ENCODE data around the gene NPAS2. TPM values are rescaled to one million over a fixed set of nuclear protein-coding genes. Genes with fewer than 3 reads are reported as not detected.

The NPAS2 gene
- total RNA-seq, 1 experiment from 2014 or later, result 38.3 TPM

DNA sequence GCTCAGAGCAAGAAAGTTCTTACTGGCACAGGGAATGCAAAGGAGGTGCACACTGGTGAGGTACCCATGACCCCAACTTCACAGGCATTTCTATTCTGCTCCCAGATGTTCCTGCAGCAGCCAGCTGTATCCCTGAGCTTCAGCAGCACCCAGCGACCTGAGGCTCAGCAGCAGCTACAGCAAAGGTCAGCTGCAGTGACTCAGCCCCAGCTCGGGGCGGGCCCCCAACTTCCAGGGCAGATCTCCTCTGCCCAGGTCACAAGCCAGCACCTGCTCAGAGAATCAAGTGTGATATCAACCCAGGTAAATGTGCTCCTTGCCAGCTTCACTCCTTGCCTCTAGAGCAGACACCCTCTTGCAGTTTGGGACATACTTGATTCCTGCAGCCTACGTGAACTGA, 168.0 kb downstream of the NPAS2 start:
- H3K9me2 ChIP-seq (ENCODE audit: insufficient read depth), result no peaks in the 10 kb centered on the region
- POLR2A ChIA-PET (ENCODE audit: unreplicated experiment), result interaction anchor here (0.6 kb wide), 1 partner anchor 92 kb away, joined by 6 read pairs; no protein-coding TSS in a partner anchor
- H3K79me2 ChIP-seq (ENCODE audit: low read depth), result no peaks in the 10 kb centered on the region
- H3K4me2 ChIP-seq, result no peak overlapping the region
- intact Hi-C loops (cut with micrococcal nuclease; ENCODE audit: unreplicated experiment), result loop anchor here (5.0 to 10.0 kb wide), 2 partner anchors 103 to 166 kb away; partner anchors contain the start of gene NPAS2
- no peak overlapping the region for H3K4me3 ChIP-seq
- H3K27me3 ChIP-seq (ENCODE audit: insufficient read depth, low read depth), result no peaks in the 10 kb centered on the region
- CTCF ChIA-PET, result interaction anchor here (1.6 kb wide), 1 partner anchor 378 kb away, joined by 4 read pairs; no protein-coding TSS in a partner anchor
- H3F3A ChIP-seq (ENCODE audit: insufficient read depth, low read depth), result peaks cover 32% of the 10 kb centered on the region
- H3K9me3 ChIP-seq (ENCODE audit: insufficient read depth, low read depth), result no peaks in the 10 kb centered on the region
- BruUV-seq (replicated peaks), result no TSS peak
- no peak overlapping the region for H2AFZ ChIP-seq
- no peak for DNase-seq
- H3K36me3 ChIP-seq (ENCODE audit: low read depth), result peaks cover 28% of the 10 kb centered on the region
- no peaks in the 10 kb centered on the region for H3K4me1 ChIP-seq (replicated peaks; ENCODE audit: insufficient read depth)
- TF ChIP-seq, protein P1, sequence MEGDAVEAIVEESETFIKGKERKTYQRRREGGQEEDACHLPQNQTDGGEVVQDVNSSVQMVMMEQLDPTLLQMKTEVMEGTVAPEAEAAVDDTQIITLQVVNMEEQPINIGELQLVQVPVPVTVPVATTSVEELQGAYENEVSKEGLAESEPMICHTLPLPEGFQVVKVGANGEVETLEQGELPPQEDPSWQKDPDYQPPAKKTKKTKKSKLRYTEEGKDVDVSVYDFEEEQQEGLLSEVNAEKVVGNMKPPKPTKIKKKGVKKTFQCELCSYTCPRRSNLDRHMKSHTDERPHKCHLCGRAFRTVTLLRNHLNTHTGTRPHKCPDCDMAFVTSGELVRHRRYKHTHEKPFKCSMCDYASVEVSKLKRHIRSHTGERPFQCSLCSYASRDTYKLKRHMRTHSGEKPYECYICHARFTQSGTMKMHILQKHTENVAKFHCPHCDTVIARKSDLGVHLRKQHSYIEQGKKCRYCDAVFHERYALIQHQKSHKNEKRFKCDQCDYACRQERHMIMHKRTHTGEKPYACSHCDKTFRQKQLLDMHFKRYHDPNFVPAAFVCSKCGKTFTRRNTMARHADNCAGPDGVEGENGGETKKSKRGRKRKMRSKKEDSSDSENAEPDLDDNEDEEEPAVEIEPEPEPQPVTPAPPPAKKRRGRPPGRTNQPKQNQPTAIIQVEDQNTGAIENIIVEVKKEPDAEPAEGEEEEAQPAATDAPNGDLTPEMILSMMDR (conservative IDR thresholded peaks at IDR 0.05), result no peak
- TF ChIP-seq EZH2 (IDR thresholded peaks at IDR 0.05; ENCODE audit: low read depth), result no peak
- peaks cover 8% of the 10 kb centered on the region; the same call in 1 of the 2 replicates for H4K20me1 ChIP-seq (ENCODE audit: insufficient read depth)
- H3K27ac ChIP-seq, result no peak overlapping the region

DNA sequence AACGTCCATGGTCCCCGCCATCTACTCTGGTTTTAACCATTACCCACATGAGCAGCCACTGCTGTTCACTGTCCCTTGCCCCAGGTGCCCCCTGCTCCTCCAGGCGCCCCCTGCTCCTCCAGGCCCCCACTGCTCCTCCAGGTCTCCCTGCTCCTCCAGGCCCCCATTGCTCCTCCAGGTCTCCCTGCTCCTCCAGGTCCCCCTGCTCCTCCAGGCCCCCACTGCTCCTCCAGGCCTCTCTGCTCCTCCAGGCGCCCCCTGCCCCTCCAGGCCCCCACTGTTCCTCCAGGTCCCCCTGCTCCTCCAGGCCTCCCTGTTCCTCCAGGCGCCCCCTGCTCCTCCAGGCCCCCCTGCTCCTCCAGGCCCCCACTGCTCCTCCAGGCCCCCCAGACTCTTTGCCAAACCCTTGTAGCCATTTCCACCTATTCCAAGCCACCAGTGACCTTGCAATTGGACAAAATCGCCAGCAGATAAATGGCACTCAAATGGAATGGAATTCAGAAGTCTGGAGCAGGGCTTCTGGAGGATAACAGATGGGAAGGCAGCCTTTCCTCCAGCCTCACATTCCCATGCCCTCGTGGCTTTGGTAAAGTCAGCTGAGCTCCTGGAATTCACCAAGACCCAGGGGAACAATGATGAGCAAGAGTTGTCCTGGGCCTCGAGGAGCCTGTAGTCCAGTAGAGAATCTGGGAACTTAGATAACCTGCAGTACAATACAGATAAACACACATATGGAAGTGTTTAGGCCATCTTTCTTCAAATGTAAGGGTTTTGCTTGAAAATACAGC, 168.9 kb downstream of the NPAS2 start:
- no peaks in the 10 kb centered on the region for H3K79me2 ChIP-seq (ENCODE audit: low read depth)
- ChIA-PET CTCF (no interaction called here), POLR2A (ENCODE audit: unreplicated experiment) (no interaction called here)
- H3K9me3 ChIP-seq (ENCODE audit: insufficient read depth, low read depth), result no peaks in the 10 kb centered on the region
- DNase-seq, result no peak
- H3K4me1 ChIP-seq (replicated peaks; ENCODE audit: insufficient read depth), result no peaks in the 10 kb centered on the region
- H2AFZ ChIP-seq, result no peak overlapping the region
- H3K4me2 ChIP-seq, result no peak overlapping the region
- no peak overlapping the region for H3K27ac ChIP-seq
- BruUV-seq (replicated peaks), result no TSS peak
- H3K27me3 ChIP-seq (ENCODE audit: insufficient read depth, low read depth), result no peaks in the 10 kb centered on the region
- peaks cover 8% of the 10 kb centered on the region; the same call in 1 of the 2 replicates for H4K20me1 ChIP-seq (ENCODE audit: insufficient read depth)
- H3K36me3 ChIP-seq (ENCODE audit: low read depth), result peaks cover 36% of the 10 kb centered on the region
- H3K9me2 ChIP-seq (ENCODE audit: insufficient read depth), result no peaks in the 10 kb centered on the region
- TF ChIP-seq, protein P1 (conservative IDR thresholded peaks at IDR 0.05), result no peak
- TF ChIP-seq EZH2 (IDR thresholded peaks at IDR 0.05; ENCODE audit: low read depth), result no peak
- H3F3A ChIP-seq (ENCODE audit: insufficient read depth, low read depth), result peaks cover 27% of the 10 kb centered on the region
- no peak overlapping the region for H3K4me3 ChIP-seq
- intact Hi-C loops (cut with micrococcal nuclease; ENCODE audit: unreplicated experiment), result loop anchor here (5.0 to 10.0 kb wide), 2 partner anchors 104 to 167 kb away; partner anchors contain the start of gene NPAS2

DNA sequence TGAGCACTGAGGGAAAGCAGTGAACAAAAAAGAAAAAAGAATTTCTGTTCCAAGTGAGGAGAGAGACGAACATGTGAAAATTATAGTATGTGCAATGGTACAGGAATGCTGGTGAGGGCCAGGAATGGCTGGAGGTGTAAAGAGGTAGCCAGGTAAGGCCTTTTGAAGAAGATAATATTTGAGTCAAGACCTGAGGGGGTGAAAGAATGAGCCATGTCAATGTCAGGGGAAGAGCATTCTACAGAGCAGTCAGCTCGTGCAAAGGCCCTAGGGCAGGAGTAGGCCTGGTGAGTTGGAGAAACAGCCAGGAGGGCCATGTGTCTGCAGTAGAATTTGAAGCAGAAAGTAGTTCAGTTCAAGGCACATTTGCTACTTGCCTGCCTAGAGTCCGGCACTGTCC, 169.7 kb downstream of the NPAS2 start:
- Histone ChIP-seq H2AFZ (no peak overlapping the region), H4K20me1 (ENCODE audit: insufficient read depth) (peaks cover 8% of the 10 kb centered on the region; the same call in 1 of the 2 replicates), H3K4me1 (replicated peaks; ENCODE audit: insufficient read depth) (no peaks in the 10 kb centered on the region), H3K4me2 (no peak overlapping the region), H3K9me3 (ENCODE audit: insufficient read depth, low read depth) (no peaks in the 10 kb centered on the region), H3F3A (ENCODE audit: insufficient read depth, low read depth) (peaks cover 24% of the 10 kb centered on the region), H3K36me3 (ENCODE audit: low read depth) (peaks cover 40% of the 10 kb centered on the region), H3K27me3 (ENCODE audit: insufficient read depth, low read depth) (no peaks in the 10 kb centered on the region), H3K79me2 (ENCODE audit: low read depth) (no peaks in the 10 kb centered on the region), H3K4me3 (no peak overlapping the region), H3K9me2 (ENCODE audit: insufficient read depth) (no peaks in the 10 kb centered on the region), H3K27ac (no peak overlapping the region)
- intact Hi-C loops (cut with micrococcal nuclease; ENCODE audit: unreplicated experiment), result loop anchor here (5.0 to 10.0 kb wide), 2 partner anchors 105 to 167 kb away; partner anchors contain the start of gene NPAS2
- BruUV-seq (replicated peaks), result no TSS peak
- ChIA-PET CTCF (no interaction called here), POLR2A (ENCODE audit: unreplicated experiment) (no interaction called here)
- TF ChIP-seq, protein P1 (conservative IDR thresholded peaks at IDR 0.05), result no peak
- TF ChIP-seq EZH2 (IDR thresholded peaks at IDR 0.05; ENCODE audit: low read depth), result no peak
- DNase-seq, result no peak

Data from PC-9 (cell line).